Measurements from ENCODE around the gene TOMM40.
"Not testable (repeated sequence)": the region's sequence is repeated elsewhere in the genome, so short reads cannot be mapped to it uniquely, and the experiment has no call there.

Gene TOMM40

DNA sequence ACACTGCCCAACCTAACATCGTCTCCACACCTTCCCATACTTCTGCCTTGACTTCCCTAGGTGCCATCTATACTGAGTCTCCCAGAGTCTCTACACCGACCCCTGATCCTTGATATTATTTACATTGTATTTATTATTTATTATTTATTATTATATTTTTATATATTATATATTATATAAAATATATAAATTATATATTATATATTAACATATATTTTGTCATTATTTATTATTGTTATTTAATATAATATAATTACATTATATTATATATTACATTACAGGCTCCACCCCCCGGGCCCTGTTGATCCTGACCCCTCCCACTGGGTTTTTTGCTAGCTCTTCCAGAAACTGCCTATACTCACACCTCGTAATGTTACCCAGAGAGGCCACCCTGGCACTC is 18.4 kb upstream of the TOMM40 start:
- DNase-seq (ENCODE audit: low read depth), result no peak

DNA sequence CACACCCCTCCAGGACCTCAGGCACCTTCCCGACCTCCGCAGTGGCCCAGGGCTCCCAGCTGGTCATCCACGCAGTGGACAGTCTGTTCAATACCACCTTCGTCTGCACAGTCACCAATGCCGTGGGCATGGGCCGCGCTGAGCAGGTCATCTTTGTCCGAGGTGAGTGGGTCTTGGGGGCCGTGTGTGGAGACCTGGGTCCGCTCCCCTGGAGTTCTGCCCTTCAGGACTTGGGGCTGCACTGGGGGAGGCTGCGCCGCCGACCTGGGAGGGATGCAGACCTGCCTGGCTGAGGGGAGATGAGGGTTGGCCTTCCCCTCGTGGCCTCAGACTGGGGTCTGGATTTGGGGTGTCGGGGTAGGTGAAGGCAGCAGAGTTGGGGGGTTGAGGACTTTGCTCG is 16.7 kb upstream of the TOMM40 start:
- no peak for DNase-seq (ENCODE audit: low read depth)

DNA sequence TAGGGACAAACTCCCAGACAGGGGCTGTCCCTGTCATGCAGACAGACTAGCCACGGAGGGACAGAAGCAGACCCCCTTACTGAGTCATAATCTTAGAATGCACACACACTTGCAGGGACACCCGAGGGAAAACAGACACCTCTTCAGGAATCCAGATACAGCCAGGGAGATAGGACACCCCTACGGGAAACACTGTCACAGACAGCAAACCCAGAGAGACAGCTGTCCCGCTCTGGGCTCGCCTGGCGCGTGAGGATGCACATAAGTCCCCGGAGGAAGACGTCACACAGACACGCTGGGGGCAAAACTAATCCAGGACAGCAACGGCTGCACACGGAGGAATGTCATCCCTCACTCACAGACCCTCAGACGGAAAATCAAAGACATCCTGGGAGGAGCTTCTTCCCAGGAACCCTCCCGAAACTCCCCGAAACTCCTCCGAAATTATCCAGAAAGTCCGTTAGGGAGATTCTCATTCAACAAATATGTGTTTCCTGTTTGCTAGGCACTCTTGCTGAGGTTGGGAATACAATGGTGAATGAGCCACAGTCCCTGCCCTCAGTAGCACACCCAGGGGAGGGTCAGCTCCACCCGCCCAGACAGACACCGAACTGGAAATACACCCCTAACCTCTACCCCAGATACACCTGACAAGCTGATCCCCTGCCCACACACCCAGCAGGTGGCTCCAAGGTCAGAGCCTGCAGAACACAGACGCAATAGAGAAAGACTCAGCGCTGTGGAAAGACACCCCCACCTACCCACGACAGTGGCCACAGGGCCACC is 15.2 kb upstream of the TOMM40 start:
- no peak for DNase-seq (ENCODE audit: low read depth)

DNA sequence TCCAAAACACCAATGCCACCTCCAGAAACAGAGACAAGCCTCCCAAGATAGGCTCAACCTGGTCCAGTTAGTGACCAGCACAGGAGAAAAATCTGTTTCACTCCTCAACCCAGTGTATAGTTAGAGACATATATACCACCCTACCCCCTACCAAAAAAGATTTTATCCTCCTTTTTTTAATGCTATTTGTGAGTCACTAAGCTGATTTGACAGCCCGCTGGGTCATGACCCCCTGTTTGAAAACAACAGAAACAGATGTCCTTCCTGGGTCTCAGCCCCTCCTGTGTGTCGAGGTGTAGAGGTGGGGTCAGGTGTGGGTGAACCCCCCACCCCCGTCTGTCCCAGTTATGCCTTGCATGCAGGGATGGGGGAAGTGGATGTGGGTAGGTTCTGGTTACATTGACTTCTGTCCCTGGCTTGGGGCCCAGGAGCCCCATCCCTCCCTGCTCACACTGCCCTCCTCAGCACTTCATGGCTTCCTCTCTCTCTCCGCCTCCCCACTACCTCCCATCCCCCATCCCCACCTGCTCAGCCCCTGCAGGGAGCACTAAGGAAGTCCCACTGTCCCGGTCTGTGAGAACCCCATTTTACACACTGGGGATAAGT is 14.0 kb upstream of the TOMM40 start:
- no peak for DNase-seq (ENCODE audit: low read depth)

DNA sequence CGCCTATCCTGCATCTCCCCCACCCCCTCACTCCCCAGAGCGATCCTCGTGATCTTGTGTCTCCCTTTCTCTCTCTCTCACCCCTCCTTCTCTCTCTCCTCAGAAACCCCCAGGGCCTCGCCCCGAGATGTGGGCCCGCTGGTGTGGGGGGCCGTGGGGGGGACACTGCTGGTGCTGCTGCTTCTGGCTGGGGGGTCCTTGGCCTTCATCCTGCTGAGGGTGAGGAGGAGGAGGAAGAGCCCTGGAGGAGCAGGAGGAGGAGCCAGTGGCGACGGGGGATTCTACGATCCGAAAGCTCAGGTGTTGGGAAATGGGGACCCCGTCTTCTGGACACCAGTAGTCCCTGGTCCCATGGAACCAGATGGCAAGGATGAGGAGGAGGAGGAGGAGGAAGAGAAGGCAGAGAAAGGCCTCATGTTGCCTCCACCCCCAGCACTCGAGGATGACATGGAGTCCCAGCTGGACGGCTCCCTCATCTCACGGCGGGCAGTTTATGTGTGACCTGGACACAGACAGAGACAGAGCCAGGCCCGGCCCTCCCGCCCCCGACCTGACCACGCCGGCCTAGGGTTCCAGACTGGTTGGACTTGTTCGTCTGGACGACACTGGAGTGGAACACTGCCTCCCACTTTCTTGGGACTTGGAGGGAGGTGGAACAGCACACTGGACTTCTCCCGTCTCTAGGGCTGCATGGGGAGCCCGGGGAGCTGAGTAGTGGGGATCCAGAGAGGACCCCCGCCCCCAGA is 12.8 kb upstream of the TOMM40 start:
- DNase-seq (ENCODE audit: low read depth), result no peak

DNA sequence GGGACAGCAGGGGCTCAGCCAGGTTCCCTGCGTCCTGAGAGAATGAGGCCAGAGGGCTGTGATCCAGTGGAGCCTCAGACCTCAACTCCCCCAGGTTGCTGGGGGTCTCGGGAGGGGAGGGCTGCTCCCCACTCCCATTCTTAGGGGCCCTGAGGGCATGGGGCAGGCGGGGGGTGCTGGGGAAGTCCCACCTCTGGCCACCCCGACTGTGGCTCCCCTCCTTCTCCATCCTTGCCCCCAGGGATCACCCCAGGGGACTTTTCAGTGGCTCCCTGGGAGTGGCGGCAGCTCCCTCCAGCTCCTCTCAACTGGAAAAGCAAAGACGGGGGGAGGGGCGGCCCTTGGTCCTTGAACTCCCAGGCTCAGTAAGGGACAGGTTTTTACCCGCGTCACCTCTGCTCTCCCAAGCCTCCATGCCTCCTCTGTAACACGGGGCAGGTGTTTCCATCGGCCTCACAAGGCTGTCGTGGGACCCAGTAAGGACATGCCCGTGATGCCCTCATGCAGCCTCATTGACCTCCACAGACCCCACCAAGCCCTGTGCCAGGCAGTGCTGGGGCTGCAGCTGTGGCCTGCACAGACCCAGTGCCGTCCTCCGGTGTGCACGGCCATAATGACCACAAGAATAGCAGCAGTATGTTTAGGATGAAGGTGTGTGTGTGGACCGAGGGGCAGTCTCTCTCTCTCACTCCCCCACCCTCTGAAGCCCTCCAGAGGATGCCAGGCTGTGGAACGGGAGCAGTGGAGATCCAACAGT is 11.6 kb upstream of the TOMM40 start:
- DNase-seq (ENCODE audit: low read depth), result no peak

DNA sequence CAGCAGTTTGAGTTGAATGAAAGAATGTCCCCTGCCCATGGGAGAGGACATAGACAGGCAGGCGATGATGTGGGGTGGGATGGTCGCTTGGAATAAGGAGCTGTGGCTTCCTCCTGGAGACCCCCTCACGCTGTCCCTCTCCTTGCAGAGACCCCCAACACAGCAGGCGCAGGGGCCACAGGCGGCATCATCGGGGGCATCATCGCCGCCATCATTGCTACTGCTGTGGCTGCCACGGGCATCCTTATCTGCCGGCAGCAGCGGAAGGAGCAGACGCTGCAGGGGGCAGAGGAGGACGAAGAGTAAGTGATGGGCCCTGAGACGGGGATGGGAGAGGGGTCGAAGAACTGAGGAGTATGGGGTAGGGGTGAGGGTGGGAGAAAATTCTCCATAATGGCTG is 9.0 kb upstream of the TOMM40 start:
- DNase-seq (ENCODE audit: low read depth), result no peak

DNA sequence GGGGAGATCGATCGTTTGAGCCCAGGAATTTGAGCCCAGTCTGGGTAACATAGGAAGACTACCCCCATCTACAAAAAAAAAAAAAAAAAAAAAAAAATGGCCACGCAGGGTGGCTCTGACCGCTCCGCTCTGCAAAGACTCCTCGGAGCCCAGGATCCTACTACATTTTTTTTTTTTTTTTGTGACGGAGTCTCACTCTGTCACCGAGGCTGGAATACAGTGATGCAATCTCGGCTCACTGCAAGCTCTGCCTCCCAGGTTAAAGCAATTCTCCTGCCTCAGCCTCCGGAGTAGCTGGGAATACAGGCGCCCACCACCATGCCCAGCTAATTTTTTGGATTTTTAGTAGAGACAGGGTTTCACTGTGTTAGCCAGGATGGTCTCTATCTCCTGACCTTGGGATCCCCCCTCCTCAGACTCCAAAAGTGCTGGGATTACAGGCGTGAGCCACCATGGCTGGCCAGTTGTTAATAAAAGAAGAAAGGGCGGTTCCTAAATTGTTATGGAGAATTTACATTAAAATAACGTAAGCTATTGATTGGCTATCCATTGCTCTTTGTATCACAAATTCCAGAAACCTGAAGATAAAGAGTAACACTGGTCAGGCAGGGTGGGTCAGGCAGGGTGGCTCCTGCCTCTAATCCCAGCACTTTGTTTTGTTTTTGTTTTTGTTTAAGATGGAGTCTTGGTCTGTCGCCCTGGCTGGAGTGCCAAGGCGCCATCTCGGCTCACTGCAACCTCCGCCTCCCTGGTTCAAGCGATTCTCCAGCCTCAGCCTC is 8.2 kb upstream of the TOMM40 start:
- not testable (repeated sequence) for DNase-seq (ENCODE audit: low read depth)

DNA sequence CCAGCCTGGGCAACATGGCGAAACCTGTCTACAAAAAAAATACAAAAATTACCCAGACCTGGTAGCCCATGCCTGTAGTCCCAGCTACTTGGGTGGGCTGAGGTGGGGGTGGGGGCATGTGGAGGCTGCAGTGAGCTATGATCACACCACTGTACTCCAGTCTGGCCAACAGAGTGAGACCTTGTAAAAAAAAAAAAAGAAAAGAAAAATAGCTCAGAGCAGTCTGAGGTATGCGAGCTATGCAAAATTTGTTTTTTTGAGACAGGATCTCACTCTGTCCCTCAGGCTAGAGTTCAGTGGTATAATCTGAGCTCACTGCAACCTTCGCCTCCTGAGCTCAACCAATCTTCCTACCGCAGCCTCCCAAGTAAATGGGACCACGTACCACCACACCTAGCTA is 7.1 kb upstream of the TOMM40 start:
- no peak for DNase-seq (ENCODE audit: low read depth)

DNA sequence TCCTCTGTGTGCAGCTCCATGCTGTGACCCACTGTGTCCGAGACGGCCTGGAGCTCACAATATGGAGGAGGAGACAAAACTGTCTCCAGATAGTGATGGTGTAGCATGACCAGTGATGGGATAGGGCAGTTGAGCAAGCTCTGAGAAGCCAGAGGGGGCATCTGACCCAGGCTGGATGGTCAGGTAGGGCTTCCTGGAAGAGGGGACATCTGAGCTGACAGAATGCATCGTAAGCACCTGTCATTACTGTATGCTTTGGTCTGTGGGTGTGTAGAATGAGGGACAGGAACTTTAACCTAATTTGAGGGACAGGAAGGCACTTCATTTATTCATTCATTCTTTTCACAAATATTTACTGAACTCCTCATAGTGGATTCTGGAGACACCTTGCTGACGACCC is 6.5 kb upstream of the TOMM40 start:
- DNase-seq (ENCODE audit: low read depth), result no peak

DNA sequence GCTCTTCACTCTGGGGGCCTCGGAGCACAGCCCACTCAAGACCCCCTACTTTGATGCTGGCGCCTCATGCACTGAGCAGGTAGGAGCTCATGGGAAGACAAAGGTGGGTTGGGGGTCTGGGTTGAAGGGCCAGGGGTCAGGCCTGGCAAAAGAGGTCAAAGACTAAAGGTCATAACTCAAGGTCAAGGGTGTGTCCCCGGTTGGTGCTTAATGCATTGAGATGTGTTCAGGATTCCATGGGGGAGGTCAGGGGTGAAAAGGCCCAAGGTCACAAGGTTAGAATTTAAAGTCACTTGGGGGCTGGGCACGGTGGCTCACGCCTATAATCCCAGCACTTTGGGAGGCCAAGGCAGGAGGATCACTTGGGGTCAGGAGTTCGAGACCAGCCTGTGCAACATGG is 4.9 kb upstream of the TOMM40 start:
- no peak for DNase-seq (ENCODE audit: low read depth)

DNA sequence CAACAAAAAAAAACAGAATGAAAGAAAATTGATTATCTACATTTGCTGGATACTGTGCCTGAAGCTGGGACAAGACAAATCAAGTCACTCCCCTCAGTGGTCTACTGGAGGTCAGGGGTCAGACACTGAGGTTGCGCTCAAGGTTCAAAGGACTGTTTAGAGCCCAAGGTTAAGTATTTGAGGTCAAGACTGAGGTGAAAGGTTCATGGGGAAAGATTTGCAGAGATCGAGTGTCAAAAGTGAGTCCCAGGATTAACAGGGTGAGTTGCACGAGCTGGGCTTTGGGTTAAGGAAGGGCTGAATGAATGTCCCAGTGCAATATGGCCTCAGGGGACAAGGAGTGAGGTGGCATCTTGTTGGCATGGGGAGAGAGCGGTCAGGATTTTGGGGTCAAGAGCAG is 3.4 kb upstream of the TOMM40 start:
- no peak for DNase-seq (ENCODE audit: low read depth)

DNA sequence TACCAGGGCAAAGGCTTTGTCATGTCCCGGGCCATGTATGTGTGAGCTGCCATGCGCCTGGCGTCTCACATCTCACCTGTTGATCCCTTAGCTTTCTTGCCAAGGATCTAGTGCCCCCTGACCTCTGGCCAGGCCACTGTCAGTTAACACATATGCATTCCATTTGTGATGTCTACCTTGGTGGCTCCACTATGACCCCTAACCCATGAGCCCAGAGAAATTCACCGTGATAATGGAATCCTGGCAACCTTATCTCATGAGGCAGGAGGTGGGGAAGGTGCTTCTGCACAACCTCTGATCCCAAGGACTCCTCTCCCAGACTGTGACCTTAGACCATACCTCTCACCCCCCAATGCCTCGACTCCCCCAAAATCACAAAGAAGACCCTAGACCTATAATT is 2.7 kb upstream of the TOMM40 start:
- DNase-seq (ENCODE audit: low read depth), result not testable (repeated sequence)

DNA sequence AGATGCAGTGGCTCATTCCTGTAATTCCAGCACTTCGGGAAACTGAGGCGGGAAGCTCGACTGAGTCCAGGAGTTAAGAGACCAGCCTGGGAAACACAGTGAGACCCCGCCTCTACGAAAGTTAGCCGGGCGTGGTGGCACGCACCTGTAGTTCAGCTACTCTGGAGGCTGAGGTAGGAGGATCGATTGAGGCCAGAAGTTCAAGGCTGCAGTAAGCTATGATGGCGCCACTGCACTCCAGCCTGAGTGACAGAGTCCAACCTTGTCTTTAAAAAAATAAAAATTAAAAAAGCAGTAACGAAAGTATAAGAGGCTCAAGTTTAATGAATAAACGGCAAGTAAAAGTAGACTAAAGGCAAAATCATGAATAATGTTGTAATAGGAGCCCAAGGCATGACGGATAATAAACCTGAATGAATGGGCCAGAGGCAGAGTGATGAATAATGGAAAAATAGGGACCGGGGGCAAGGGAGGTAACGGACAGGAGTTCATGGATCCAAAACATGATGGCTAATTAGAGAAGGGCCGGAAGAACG is 1.2 kb upstream of the TOMM40 start:
- no peak for DNase-seq (ENCODE audit: low read depth)

DNA sequence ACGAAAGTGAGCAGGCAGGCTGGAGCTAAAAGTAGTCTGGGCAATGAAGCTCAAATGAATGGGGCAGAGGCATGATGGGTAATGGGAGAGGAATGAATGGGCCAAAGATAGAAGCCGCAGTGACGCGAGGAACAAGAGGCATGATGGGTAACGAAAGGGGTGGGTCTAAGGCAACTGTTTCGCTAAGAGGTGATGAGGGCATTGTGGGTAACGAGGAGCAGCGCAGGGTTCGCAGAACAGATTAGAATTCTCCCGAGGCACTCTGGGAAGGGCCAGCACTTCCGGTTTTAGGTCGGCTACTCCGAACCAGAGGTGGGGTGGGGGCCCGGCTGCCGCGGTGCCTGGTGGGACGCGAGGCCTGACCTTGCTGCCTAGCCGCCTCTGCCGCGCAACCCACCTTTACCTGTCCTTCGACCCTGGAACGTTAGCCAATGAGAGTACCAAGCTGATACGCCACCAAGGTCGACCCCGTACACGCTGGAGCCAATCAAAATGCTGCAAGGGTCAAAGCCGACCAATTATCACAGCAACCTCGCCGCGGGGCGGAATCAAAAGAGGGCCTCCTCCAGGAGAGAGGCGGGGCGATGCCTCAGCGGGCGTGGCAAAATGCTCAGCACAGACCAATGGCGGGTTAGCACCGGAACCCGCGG is 563 bp upstream of the TOMM40 start:
- DNase-seq (ENCODE audit: low read depth), result no peak

DNA sequence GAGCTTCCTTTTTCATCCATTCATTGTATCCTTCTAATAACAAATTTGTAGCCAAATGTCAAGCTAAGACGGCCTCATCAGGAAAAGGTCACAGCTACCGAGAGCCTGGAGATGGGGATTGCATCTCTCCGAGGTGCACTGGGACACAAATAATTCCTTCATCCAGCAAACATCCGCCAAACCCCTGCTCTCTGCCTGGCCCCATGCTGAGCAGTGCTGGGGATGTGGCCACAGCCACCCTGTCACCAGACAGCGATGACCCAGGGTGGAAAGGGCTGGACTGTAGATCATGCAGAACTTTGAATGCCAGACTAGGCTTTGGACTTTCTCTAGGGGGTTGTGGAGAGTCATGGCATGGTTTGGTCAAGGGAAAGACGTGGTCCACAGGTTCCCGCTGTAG is 1.9 kb downstream of the TOMM40 start:
- no peak for DNase-seq (ENCODE audit: low read depth)

DNA sequence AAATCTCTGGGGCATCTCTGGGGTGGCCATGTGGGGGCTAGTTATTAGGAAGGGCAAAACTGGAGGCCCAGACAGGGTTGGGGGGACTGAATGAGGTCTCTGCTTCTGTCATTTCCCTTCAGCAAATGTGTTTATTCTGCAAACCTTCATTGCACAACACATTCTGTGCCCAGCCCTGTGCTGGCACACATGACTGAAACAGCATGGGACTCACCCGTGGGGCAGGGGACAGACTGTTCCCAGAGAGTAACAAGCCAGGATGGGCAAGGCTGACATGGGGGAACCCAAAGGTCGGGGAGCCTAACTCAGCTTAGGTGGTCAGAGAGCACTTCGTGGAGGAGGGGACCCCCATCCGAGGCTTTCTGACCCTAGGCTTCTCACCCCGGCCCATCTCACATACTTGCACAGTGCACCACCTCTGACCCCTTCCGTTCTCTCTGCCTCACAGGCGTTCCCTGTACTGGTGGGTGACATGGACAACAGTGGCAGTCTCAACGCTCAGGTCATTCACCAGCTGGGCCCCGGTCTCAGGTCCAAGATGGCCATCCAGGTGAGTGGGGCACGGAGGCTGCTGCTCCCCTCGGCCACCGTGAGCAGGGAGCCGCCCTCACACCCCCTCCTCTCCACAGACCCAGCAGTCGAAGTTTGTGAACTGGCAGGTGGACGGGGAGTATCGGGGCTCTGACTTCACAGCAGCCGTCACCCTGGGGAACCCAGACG is 2.4 kb downstream of the TOMM40 start:
- no peak for DNase-seq (ENCODE audit: low read depth)

DNA sequence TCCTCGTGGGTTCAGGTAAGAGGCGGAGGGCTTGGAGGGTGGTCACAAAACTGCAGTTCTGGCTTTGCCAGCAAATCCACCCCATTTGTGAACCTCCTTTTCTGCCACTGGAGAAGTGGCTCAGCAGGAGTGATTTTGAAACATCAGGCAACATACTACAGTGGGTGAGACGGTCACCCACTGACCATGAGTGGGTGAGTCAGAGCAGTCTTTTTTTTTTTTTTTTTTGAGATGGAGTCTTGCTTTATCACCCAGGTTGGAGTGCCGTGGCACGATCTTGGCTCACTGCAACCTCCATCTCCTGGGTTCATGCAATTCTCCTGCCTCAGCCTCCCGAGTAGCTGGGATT is 3.0 kb downstream of the TOMM40 start:
- DNase-seq (ENCODE audit: low read depth), result no peak

DNA sequence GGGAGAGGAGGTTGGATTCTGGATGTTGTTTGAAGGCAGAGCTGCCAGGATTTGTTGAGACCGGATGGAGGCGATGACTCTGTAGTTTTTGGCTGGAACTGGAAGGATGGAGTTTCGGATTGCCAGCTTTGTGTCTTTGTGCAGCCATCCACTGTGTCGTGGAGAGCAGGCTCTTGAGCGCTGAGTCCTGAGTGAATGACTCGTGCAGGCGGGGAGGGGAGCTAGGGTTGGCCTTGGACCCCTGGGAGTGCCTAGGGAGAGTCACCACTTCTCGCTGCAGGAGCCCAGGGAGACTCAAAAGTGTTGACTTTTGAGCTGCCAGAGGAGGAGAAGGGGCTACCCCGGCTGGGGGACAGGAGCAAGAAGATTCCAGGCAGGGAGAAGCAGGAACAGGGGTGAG is 3.9 kb downstream of the TOMM40 start:
- no peak for DNase-seq (ENCODE audit: low read depth)

DNA sequence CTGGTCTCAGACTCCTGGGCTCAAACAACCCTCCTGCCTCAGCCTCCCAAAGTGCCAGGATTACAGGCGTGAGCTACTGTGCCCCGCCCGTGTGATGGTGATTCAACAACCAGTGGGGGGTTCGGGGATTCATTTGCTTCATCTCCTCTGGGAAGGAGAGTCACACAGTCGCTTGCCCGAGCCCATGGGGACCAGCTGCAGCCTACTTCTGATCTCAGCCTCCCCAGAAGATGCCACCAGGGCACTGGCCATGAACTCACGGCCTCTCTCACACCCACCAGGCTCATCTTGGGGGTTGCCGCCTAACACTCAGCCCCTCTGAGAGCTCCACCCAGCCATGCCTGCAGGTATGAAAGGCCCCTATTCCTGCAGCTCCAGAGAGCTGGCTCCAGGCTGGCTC is 6.8 kb downstream of the TOMM40 start:
- DNase-seq (ENCODE audit: low read depth), result no peak
